GM12878 (cell line): ENCODE data around the gene ABI1. TPM values are rescaled to one million over a fixed set of nuclear protein-coding genes. Genes with fewer than 3 reads are reported as not detected.

ENCODE experiments used
- BCLAF1 ChIP-seq: fragments of 450-650 bp; IDR thresholded peaks from 2 replicates; pipeline ENCODE4 v1.6.1; 2017; ENCODE audit warnings: antibody characterized with exemption, mild to moderate bottlenecking, moderate library complexity
- CBX3 ChIP-seq: fragments of 200-600 bp; sonication (generic); IDR thresholded peaks from 2 replicates; pipeline ENCODE4 v1.6.1; 2016; ENCODE audit warnings: low read depth, borderline replicate concordance
- CEBPB ChIP-seq, 2 experiments: fragments of 150-350 bp in 1 of 2; IDR thresholded peaks; 2 replicates each; pipeline ENCODE4 v1.6.1; 2012 to 2014; ENCODE audit warnings: low read depth in 2 of 2, low read length in 2 of 2, borderline replicate concordance in 1 of 2, inconsistent platforms in 1 of 2
- HSF1 ChIP-seq: fragments of 150-350 bp; IDR thresholded peaks from 2 replicates; pipeline ENCODE4 v1.6.1; 2014; ENCODE audit warnings: mild to moderate bottlenecking, low read depth, low read length
- IKZF2 ChIP-seq, 2 experiments: fragments of 450-650 bp; IDR thresholded peaks; 2 replicates each; pipeline ENCODE4 v1.6.1; 2017; ENCODE audit warnings: mild to moderate bottlenecking in 2 of 2, moderate library complexity in 2 of 2
- LARP7 ChIP-seq: fragments of 450-650 bp; IDR thresholded peaks from 2 replicates; pipeline ENCODE4 v1.6.1; 2017; ENCODE audit warnings: mild to moderate bottlenecking
- MAX ChIP-seq: IDR thresholded peaks from 2 replicates; pipeline ENCODE4 v1.6.1; 2012; ENCODE audit warnings: low read depth, low read length, improper control_type of control experiment
- MEF2A ChIP-seq: IDR thresholded peaks from 2 replicates; pipeline ENCODE4 v1.6.1; 2011; ENCODE audit warnings: low read depth, mild to moderate bottlenecking, low read length, moderate library complexity; ENCODE audit not compliant: insufficient read depth
- MYC ChIP-seq: IDR thresholded peaks from 2 replicates; pipeline ENCODE4 v1.6.1; 2011; ENCODE audit warnings: mild to moderate bottlenecking, low read length, moderate library complexity, inconsistent platforms; ENCODE audit not compliant: insufficient read depth, insufficient replicate concordance, insufficient read length, severe bottlenecking
- NBN ChIP-seq: fragments of 450-650 bp; IDR thresholded peaks from 2 replicates; pipeline ENCODE4 v1.6.1; 2016
- NFYB ChIP-seq: IDR thresholded peaks from 2 replicates; pipeline ENCODE4 v1.6.1; 2011; ENCODE audit warnings: low read depth, mild to moderate bottlenecking, low read length, improper control_type of control experiment, moderate library complexity; ENCODE audit not compliant: insufficient read depth
- PML ChIP-seq: IDR thresholded peaks from 2 replicates; pipeline ENCODE4 v1.6.1; 2012; ENCODE audit warnings: low read length, inconsistent platforms
- POLR2AphosphoS2 ChIP-seq: IDR thresholded peaks from 2 replicates; pipeline ENCODE4 v1.6.1; 2011; ENCODE audit warnings: low read depth, mild to moderate bottlenecking, low read length, improper control_type of control experiment, moderate library complexity
- RFX5 ChIP-seq: IDR thresholded peaks from 2 replicates; pipeline ENCODE4 v1.6.1; 2011; ENCODE audit warnings: low read depth, low read length, improper control_type of control experiment
- RUNX3 ChIP-seq: IDR thresholded peaks from 2 replicates; pipeline ENCODE4 v1.6.1; 2012; ENCODE audit warnings: low read length, inconsistent platforms
- SIN3A ChIP-seq: IDR thresholded peaks from 2 replicates; pipeline ENCODE4 v1.6.1; 2012; ENCODE audit warnings: low read depth, low read length, improper control_type of control experiment
- SRF ChIP-seq, 2 experiments: IDR thresholded peaks; 2 replicates each; pipeline ENCODE4 v1.6.1; 2011; ENCODE audit warnings: low read depth in 2 of 2, low read length in 2 of 2, mild to moderate bottlenecking in 1 of 2, moderate library complexity in 1 of 2
- STAT1 ChIP-seq: fragments of 450-650 bp; conservative IDR thresholded peaks from 2 replicates; pipeline ENCODE4 v1.6.1; 2014; ENCODE audit warnings: antibody characterized with exemption, mild to moderate bottlenecking
- TCF7 ChIP-seq: IDR thresholded peaks from 2 replicates; pipeline ENCODE4 v1.6.1; 2014; ENCODE audit warnings: antibody characterized with exemption, borderline replicate concordance
- USF2 ChIP-seq: IDR thresholded peaks from 2 replicates; pipeline ENCODE4 v1.6.1; 2011; ENCODE audit warnings: low read depth, low read length, improper control_type of control experiment, borderline replicate concordance
- YBX1 ChIP-seq: fragments of 450-650 bp; IDR thresholded peaks from 2 replicates; pipeline ENCODE4 v1.6.1; 2016; ENCODE audit warnings: antibody characterized with exemption
- YY1 ChIP-seq: IDR thresholded peaks from 2 replicates; pipeline ENCODE4 v1.6.1; 2011; ENCODE audit warnings: low read depth, mild to moderate bottlenecking, low read length
- ZNF687 ChIP-seq: fragments of 450-650 bp; IDR thresholded peaks from 2 replicates; pipeline ENCODE4 v1.6.1; 2017; ENCODE audit warnings: mild to moderate bottlenecking, moderate library complexity
- polyA plus RNA-seq, 11 experiments: library from polyadenylated mRNA; depleted of rRNA in 4 of 11; unstranded in 6 of 11; stranded (reverse) in 5 of 11; fragments of >200 nt; fragmentation: Nextera tagmentation in 4 of 11; fragmentation: Illumina TruSeq in 1 of 11; extraction: Ambion mirVana in 4 of 11; extraction: Trizol in 1 of 11; gene quantifications; 1 replicate in 1 of 11; 2 replicates in 10 of 11; pipeline versions ENCODE4 v1.2.1 to v1.2.3, GENCODE V29; 2011 to 2016; ENCODE audit warnings: inconsistent platforms in 2 of 11, missing spikeins in 2 of 11, low read depth in 1 of 11
- total RNA-seq, 4 experiments: library from RNA; depleted of rRNA in 3 of 4; stranded (reverse); fragments of >200 nt in 3 of 4; fragmentation: Illumina TruSeq in 1 of 4; extraction: Trizol in 1 of 4; gene quantifications; 2 replicates each; pipeline versions ENCODE4 v1.2.1 to v1.2.3, GENCODE V29; 2013 to 2021

Gene ABI1
- total and polyA plus RNA-seq, 10 of the 15 experiments (the other 5 are each of a cell fraction or from before 2014, with no cell fraction given) = 31.2 to 73.2 (median 50.7) TPM

- TF ChIP-seq LARP7 = no peak
- no peak for TF ChIP-seq USF2
- TF ChIP-seq CBX3 = no peak
- no peak for TF ChIP-seq SIN3A
- TF ChIP-seq SRF (IDR thresholded peaks at IDR 0.05; ENCODE audit: low read depth in 2 of 2, low read length in 2 of 2) = no peak
- peak; percentile 42; the same call in 1 of the 2 replicates for TF ChIP-seq PML
- TF ChIP-seq RUNX3 = peak; percentile 60; the same call in 1 of the 2 replicates
- no peak for TF ChIP-seq MAX
- TF ChIP-seq POLR2AphosphoS2 = no peak
- TF ChIP-seq IKZF2 (IDR thresholded peaks at IDR 0.05) = peak; percentile 71 to 79
- no peak for TF ChIP-seq TCF7
- no peak for TF ChIP-seq ZNF687
- no peak for TF ChIP-seq NFYB
- TF ChIP-seq NBN = peak; percentile 84
- TF ChIP-seq YBX1 = no peak
- no peak for TF ChIP-seq CEBPB (IDR thresholded peaks at IDR 0.05; ENCODE audit: borderline replicate concordance in 1 of 2, low read depth in 2 of 2, low read length in 2 of 2)
- no peak for TF ChIP-seq BCLAF1
- no peak for TF ChIP-seq HSF1
- no peak for TF ChIP-seq MYC
- TF ChIP-seq RFX5 = no peak
- TF ChIP-seq MEF2A = peak; percentile 50
- TF ChIP-seq YY1 = 0 out of 2 replicates have a peak, but pooled peaks have one; percentile 23
- TF ChIP-seq STAT1 = no peak
Measured at GRCh38 chr10:26755443-26755903, 105.3 kb downstream of the ABI1 start (continued).
